ENCODE results near the gene MYO16.

The MYO16 gene

DNA sequence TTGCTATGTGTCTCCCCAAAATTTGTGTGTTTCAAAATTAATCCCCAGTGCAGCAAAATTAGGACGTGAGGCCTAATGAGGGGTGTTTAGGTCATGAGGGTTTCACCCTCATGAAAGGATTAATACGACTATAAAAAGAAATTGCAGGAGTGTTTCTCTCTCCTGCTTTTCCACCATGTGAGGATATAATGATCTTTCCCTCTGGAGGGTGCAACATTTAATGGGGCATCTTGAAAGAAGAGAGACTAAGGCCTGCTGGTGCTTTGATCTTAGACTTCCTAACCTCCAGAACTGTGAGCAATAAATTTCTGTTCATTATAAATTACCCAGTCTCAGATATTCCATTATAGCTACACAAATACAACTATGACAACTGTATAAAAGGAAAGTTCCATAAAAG, 183.2 kb downstream of the MYO16 start:
- no peak for DNase-seq

- DNase-seq: no peak
Observed at GRCh38 chr13:108813587-108814170, 184.3 kb downstream of the MYO16 start.

- no peak for DNase-seq
Observed at GRCh38 chr13:108816375-108816774, 187.0 kb downstream of the MYO16 start.

DNA sequence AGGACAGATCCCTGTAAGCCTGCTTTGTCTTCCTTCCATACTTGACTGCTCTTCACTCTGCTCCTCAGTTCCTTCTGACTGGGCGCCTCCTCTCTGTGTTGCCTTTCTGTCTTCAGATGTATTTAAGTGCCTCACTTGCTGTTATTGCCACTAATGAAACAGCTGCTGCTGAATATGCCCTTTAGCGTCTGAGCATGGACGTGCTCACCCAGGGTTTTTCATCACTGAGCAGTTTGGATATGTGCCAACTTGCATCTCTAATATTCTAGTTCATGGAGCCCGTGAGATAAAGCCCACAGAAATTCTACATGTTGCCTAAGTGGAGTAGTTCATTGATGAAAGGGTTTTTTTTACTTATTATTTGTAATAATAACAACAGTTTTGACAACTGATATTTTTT, 198.2 kb downstream of the MYO16 start:
- no peak for DNase-seq

DNA sequence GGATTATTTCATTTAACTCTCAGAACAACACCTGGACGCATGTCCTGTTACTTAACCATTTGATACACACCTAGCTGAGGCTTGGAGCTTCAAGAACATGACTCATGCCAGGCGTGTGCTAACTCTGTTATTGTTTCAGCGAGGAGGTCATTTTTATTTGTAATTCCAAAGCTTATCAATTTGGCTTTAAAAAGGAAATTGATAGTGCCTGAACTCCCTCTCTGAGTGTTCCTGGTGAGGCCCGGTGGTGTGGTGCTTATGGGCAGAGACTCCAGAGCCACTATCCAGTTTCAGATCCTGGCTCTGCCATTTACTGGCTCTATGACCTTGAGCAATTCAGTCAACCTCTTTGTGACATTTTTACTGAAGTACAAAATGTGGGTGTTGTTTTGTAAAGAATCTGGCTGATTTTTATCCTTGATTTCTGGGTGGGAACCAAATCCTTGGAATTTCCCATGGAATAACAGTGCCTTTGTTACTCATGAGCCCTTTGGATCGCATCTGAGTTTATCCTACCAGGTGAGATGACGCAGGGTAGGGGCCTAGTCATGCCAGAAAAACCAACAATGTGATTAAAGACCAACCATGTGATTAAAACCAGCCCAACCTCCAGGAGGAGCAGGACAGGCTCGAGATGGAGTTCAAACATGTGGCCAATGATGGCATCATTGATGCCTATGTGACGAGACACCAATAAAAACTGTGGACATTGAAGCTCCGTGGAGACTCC, 198.8 kb downstream of the MYO16 start:
- no peak for DNase-seq

DNA sequence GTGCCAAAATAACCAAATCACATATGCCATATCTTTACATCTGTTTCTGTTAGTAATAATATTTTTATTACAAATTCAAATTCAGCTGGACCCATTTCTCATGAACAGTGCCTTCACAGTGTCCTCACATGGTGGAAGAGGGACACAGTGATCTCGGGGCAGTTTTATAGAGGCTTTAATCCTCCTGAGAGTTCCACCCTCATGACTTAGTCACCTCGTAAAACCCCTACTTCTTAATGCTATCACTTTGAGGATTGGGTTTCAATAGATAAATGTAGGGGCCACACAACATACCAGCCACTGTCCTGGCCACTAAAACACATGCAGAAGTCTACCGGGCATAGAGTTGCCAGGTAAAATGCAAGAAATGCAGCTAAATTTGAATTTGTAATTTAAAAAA, 201.5 kb downstream of the MYO16 start:
- DNase-seq: no peak

- no peak for DNase-seq
Observed at GRCh38 chr13:108833531-108833930, 204.1 kb downstream of the MYO16 start.

GRCh38 chr13:108834193-108834592, 204.8 kb downstream of the MYO16 start:
- DNase-seq: no peak

GRCh38 chr13:108835083-108835482, 205.7 kb downstream of the MYO16 start:
- no peak for DNase-seq

DNA sequence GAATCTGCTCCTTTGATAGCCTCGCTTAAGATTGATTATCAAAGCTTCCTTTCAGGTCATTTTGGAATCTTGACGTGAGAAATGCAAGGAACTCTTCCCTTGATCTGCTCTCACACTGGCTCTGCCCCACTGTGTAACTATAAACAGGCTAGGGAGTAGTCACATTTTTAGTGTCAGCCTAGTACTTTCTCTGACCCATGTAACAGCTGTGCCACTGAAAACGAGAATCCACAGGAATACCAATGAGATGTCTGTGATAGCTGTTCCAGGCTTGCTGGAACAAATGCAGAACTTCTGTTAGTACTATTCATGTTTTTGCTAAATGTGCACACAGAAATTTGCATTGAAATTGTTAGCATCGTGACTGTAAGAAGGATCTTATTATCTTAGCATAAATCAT, 221.3 kb downstream of the MYO16 start:
- DNase-seq: no peak

DNA sequence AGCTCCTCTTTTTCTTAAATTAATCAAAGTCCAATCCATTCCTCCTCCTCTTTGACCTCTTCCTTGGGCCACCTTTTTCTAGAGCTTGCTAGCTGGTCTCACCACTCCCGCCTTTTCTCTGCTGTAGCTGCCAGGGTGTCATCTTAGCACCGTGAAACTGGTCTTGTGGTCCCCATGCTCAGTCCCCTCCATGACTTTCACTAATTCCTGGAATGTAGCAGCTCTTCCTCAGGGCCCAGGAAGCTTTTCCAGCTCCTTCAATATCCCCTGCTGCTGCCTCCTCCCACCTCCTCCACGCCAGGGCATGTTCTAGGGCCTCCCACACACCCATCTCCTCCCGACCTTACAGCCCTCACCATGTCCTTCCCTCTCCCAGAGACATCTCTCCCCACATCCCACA, 222.2 kb downstream of the MYO16 start:
- no peak for DNase-seq

DNA sequence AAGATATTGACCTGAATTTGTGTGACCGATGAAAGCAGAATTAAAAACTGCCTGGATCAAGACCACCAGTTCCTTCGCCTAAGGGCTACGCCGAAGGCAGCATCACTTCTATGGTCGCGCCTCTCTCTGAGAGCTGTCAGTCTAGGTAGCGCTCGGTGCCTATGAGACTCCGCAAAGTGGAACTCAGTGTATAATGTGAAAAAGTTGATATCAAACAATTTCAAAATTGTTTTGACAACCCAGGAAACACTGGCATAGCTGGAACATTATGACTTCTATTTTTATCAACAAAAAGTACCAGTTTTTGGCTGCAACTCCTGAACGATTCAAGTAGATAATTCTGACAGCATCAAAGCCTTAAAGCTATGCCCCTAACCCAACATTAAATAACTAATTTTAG, 223.6 kb downstream of the MYO16 start:
- DNase-seq: no peak

DNA sequence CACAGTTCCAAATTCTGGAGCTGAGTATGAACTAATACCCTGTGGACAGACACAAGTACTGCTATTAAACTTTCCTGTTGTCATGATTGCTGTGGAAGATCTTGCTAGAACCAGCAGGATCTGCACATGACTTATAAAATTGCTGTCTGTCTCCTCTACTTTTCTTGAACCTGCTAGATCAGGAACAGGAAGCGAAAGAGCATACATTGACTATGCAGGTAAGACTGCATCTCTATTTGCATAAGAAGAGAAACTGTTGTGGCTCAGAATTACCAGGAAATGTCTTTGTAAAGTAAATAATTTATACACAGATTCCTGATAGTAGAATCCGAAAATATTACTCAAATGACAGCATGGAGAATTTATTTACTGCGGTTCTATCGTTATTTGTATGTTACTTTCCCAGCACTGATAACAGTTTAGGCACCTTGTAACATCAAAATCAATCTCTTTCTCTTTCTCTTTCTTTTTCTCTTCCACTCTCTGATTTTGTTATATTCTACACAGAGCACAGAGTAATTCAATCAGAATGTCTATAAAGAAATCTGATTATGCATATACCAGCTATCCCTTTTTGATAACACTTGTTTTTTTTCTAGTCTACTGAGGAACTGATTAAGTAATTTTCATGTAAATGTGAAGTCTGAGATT, 226.5 kb downstream of the MYO16 start:
- DNase-seq: no peak

DNA sequence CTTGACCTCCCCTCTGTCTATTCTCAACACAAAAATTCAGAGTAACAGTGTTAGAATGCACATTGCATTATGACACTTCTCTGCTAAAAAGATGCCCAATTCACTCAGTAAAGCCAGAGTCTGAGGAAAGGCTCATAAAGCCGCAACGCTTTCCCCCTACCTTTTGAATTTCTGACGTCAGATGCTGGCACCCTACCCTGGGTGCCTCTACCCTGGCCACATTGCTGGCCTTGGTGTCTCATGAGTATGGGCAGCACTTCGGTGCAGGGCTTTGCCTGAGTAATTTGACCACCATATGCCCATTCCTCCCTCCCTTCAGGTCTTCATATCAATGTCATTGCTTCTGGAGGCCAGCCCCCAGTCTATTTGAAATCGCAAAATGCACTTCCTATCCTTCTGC, 229.3 kb downstream of the MYO16 start:
- no peak for DNase-seq

- DNase-seq: no peak
Observed at GRCh38 chr13:108859197-108860012, 230.0 kb downstream of the MYO16 start.

GRCh38 chr13:108860418-108860817, 231.0 kb downstream of the MYO16 start:
- no peak for DNase-seq

- no peak for DNase-seq
Observed at GRCh38 chr13:108877300-108877699, 247.9 kb downstream of the MYO16 start.

GRCh38 chr13:108878732-108879131, 249.3 kb downstream of the MYO16 start:
- DNase-seq: no peak

DNA sequence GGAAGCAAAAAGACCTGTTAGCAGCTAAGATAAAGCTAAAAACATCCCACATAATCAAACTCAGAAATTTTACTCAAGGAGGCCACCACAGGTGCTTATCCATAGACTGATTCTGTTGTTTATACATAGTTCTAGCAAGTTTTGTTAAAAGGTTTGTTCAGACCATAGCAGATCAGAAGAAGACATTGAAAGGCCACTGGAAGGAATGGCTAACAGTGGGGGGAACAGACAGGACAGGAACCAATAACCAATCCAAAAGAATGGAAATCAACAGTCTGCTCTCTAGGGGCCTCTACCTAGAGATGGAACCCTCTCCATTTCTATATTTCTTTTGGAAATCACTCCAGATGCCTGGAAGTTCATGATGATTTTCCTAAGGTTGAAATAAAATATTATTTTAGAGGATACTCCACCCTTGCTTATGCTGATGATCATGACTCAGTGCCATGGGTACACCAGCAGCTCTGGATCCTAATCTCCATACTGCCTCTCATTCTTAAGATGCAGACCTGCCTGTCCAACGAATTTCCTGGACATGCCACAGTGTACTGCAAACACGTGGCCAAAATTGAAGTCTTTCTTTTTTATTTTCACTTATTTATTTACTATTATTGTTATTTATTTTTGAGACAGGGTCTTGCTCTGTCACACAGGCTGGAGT, 260.0 kb downstream of the MYO16 start:
- DNase-seq: no peak

GRCh38 chr13:108895220-108895704, 265.9 kb downstream of the MYO16 start:
- no peak for DNase-seq

DNA sequence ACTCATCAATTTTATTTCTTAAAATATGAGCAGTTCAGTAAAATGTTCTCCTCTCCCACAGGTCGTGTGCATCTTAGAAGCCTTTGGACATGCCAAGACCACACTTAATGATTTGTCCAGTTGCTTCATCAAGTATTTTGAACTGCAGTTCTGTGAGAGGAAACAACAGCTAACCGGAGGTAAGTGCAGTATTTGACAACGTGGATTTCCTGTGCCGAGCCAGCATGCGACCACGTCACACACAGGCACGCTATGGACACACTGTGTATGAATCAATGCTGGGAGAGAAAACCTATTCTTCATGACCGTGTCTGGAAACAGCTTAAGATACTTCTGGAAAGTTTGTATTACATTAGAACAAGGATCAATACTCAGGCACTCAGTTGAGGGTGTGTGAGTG, 268.5 kb downstream of the MYO16 start:
- peak in 1 of 2 experiments; percentile 25 for DNase-seq

GRCh38 chr13:108902405-108903155, 273.2 kb downstream of the MYO16 start:
- no peak for DNase-seq
